GM15510 (cell line): ENCODE results near the gene NXPE3.
A peak's percentile ranks its signal among the peaks of the same experiment; 100 is the strongest.

ENCODE experiments used
- POLR2A ChIP-seq: IDR thresholded peaks from 3 replicates; pipeline ENCODE4 v1.6.1; 2011; ENCODE audit warnings: borderline replicate concordance; ENCODE audit not compliant: insufficient read length; ENCODE audit errors: extremely low read depth

Gene NXPE3

DNA sequence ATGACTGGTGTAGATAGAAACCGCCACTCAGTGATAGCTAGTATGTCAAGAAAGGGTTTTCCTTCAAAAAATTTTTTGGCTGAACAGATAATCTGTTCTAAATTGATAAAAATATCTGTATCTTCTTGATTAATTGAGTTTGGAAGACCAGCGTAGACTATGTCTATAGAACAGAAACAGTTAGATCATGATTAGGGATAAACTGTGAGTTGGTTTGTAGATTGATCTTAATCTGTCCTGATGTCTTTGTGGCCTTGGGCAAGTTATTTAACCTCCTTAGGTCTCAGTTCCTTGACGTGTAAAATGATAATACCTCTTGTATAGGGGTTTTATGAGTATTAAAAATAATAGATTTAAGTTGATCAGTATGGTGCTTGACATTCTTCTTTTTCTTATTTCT lies 75.0 kb downstream of the NXPE3 start:
- TF ChIP-seq POLR2A: no peak

DNA sequence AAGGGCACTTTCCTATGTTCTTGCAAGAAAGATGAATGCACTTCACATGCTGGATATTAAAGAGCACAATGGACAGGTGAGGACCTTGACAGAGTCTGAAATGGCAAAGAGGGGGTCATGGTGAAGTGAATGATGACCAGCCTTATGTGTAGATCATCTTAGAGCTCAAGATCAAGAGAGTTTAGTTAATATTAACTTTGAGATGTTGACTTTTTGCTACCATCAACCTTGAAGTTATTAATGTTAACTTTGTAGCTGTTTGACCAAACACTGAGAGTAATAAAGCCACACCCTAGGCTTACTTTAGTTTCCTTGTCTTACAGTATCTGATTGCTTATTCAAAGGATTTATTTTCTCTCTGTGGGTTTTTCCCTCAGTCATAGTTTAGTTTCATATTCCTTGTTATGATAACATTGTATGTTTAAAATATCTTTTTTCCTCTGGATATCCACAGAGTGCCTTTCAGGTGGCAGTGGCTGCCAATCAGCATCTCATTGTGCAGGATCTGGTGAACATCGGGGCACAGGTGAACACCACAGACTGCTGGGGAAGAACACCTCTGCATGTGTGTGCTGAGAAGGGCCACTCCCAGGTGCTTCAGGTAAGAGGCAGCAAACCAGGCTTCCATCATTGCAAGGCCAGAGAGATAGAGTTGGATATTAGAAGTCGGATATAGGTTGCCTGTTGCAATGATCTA lies 75.7 kb downstream of the NXPE3 start:
- TF ChIP-seq POLR2A: no peak

DNA sequence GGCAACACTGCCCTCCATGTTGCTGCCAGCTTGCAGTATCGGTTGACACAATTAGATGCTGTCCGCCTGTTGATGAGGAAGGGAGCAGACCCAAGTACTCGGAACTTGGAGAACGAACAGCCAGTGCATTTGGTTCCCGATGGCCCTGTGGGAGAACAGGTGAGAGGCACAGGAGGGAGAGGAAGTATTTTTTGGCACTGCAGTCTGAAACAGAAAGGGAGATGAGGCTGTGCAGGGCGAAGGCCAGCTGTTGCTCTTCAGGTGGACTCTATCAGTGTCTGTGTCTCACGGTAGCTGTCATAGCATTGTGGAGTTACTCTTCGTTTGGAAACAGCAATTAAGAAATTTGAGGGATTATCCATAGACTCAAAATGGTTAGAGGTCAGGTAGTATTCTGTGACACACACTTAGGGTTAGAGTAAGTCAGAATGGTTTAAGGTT lies 78.3 kb downstream of the NXPE3 start:
- no peak for TF ChIP-seq POLR2A

DNA sequence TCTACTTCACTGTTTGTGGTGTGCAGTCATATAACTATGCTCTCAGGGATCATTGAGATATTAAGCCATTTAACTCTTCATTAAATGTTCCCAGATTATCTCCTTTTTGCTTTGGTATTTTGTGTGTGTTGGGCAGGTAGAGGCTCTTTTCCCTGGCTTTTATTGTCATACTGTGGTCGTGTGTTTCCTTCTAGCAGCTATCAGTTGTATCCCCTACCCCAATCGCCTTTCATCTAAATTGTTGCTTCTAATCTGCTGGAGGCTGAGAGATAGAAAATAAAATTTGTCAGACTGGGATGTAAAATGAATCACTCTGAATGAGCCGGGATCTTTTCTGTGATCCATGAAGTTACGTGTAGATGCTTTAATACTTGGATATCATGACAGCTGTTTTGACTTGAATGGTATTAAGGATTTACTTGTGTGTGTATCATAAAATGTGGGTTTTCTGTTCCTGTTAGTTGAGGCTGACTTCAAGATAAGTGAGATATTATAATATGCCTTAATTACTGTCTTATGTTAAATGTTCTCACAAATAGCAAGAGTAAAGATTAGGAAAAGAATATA lies 79.5 kb downstream of the NXPE3 start:
- TF ChIP-seq POLR2A: no peak

DNA sequence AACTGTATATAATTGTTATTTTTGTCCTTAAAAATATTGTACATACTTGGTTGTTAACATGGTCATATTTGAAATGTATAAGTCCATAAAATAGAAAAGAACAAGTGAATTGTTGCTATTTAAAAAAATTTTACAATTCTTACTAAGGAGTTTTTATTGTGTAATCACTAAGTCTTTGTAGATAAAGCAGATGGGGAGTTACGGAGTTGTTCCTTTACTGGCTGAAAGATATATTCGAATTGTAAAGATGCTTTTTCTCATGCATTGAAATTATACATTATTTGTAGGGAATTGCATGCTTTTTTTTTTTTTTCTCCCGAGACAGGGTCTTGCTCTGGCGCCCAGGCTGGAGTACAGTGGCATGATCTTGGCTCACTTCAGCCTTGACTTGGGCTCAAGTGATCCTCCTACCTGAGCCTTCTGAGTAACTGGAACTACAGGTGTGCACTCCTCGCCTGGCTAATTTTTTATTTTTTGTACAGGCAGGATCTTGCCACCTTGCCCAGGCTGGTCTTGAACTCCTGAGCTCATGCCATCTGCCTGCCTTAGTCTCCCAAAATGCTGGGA lies 81.0 kb downstream of the NXPE3 start:
- TF ChIP-seq POLR2A: no peak

DNA sequence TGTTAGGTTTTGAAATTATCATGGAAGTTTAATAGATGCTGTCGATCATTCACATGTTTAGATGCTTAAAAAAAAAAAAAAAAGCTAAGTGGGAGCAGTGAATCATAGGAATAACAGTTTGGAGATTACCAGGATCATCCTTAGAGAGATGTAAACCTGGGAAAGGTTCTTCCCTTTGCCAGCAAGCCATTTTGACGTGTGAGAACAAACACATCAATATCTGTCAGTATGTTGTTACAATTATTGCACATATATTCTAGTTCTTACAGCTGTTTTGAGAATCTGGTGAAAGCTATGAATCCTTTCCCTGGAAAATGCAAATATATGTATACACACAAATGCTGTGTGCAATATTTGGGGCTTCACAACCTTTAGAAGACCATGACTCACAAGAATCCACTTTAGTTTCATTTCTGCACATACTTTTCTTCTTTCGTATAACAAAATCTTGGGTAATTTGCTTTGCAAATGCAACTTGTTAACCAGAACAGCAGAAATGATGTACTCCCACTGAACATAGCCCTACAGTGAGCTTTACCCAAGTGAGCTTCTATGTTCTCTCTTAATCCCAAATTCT lies 82.3 kb downstream of the NXPE3 start:
- no peak for TF ChIP-seq POLR2A

DNA sequence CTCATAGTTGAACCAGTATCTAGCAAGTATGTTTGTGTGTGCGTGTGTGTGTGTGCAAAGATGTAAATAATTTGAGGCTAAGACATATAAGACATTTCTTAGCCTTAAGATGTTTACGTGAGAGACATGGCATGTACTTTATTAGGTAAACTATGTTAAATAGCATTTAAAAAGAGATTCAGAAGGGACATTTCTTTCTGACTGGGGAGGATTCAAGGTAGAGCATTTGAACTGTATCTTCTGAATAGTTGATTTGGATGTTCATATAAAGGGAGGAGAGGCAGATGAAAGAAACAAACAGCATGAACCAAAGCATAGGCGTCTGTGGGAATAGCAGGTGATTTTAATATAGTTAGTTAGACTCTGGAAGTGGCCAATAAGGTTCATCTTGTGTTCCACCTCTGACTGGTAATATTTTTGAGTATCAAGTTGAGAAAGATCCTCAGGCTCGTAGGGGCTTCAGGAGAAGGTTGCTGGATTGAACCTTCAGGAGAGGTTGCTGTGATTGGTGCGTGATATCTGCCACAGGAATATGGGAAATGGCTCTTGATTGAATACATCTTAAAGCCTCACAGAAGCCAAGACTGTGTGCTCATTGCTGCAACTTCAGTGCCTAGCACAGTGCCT lies 82.9 kb downstream of the NXPE3 start:
- peak; percentile 11 for TF ChIP-seq POLR2A

DNA sequence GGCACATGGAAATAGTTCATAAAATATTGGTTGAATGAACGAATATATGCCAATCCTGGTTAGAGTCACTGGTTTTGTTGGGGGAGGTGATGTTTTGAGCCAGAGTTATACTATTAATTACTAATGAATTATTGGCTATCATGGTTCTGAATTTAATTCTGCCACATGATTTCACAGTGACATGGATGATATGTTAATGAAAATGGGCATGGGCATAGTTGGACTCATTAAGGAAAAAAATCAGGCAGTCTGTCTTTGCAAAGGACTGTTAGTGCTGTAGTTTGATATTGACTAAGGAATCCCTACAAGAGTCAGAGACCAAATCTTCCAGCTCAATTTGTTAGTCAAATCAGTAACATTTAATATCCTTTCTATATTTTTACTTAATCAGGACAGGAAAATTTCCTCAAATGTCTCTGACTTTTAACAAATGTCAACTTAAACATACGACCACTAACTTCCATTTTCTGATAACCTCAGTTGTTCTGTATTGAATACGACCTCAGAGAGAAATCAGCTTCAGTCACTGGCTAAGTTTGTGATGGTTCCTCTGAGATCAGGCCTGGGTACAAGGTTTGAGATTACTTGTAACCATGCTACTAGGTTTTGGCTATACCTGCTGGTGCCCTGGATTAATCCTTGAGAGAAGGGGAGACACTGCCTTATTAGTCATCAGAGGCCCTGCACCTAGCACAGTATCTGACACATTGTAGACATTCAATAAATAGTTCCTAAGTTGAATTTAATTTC lies 83.6 kb downstream of the NXPE3 start:
- TF ChIP-seq POLR2A: peak; percentile 1

DNA sequence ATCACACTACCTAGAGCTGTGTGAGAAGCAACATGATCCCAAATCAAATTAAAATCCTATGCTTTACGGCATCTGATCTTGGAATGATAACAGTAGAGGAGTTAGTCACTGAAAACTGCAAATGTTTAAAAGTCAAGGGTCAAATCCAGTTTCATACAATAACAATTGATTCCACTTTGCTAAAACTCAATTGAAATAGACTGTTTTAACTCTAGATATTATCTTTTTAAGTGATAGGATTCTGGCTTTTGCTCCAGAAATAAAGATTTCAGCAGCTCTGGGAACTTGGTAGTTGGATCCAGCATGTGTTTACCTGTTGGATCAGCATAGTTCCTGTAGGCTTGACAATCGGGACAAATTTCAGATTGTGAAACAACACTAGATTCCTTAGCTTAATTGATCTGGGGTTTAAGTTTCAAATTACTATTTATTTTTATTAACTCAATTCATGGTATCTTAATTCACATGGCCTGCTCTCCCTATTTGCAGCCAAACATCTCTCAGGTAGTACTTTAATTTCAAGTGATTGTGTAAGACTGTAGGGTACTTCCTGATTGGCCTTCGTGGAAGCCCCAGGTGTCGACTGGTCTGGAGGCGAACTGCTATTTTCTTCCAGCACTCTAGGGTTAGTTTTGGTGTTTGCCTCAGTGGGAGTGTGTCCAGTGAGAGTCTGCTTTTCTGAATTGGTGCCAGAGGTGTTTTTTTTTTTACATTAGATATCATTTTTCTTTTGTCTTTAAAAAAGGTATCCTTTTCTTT lies 86.9 kb downstream of the NXPE3 start:
- no peak for TF ChIP-seq POLR2A

DNA sequence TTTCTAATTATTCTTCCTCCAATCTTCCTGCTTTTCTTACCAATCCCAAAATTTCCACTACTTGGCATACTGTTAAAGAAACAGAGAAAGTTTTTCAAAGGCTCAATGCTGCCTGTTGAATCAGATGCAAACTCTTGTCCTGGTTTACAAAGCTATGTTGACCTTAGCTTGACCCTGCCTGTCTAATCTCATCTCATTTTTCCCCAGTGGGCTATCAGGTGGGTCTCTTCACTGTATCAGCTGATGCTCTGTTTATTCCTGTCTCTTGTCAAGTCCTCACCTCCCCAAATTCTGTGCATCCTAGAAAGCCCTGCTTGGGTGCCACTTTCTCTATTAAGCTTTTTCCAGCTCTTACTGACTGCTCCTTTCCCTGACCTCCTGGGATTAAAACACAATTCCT lies 88.5 kb downstream of the NXPE3 start:
- TF ChIP-seq POLR2A: no peak

DNA sequence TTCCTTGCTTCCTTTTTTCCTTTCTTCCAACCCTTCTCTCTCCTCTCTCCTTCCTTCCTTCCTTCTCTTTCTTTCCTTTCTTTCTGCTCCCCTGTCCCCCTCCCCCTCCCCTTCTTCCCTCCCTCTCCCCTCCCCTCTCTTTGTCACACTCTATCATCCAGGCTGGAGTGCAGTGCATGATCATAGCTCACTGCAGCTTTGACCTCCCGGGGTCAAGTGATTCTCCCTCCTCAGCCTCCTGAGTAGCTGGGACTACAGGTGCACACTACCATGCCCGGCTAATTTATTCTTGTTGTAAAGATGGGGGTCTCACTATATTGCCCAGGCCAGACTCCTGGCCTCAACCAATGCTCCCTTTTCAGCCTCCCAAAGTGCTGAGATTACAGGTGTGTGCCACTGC lies 89.0 kb downstream of the NXPE3 start:
- TF ChIP-seq POLR2A: no peak

DNA sequence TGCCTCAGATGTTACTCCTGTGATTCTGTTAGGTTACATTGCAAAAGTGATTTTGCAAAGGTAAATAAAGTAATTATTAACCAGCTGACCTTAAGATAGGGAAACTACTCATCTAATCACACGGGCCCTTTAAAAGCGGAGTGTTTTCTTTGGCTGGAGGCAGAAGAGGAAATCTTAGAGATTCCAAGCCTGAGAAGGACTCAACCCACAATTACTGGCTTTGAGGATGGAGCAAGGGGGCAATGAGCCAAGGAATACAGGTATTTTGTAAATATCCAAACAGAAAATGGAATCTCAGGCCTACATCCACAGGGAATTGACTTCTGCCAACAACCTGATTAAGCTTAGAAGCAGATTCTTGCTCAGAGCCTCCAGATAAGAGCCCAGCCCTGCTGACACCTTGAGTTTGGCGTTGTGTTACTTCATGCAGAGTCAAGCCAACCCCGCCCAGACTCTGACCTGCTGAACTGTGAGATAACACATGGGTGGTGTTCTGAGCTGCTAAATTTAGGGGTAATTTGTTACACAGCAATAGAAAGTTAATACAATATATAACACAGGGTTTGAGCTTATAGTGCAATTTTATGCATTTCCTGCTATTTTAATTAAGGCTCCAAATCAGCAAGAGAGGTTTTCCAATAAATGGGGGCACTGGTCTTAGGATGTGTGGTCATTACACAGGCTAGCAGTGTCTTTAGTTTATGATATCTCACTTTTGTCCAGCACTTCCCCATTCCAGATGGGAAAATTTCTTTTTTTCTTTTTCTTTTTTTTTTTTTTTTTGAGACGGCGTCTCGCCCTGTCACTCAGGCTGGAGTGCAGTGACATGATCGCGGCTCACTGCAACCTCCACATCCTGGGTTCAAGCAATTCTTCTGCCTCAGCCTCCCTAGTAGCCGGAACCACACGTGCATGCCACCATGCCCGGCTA lies 89.8 kb downstream of the NXPE3 start:
- TF ChIP-seq POLR2A: no peak

DNA sequence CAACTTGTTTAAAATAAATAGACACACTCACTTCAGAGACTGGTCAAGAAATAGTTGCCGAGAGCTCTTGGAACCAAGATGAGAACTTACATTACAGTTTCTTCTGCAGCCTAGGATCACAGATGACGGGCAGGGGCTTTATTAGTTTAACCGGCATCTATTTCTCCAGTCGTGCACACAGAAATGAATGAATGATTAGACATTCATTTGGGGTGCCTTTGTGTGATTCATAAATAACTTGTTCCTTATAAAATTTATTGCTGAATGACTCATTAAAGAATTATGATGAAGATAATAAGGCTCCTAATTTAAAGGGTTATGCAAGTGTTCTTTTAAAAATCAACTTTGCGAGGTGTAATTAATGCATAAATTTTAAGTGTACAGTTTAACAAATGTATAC lies 91.1 kb downstream of the NXPE3 start:
- no peak for TF ChIP-seq POLR2A
